GM19467 (cell line): Measurements from ENCODE around the gene CNST.
"Not testable (repeated sequence)": the region's sequence is repeated elsewhere in the genome, so short reads cannot be mapped to it uniquely, and the experiment has no call there.

ENCODE experiments used
- ATAC-seq: cut with Tn5 transposase; IDR thresholded peaks from one replicate; pipeline ENCODE4 v1.9.1; 2021; ENCODE audit warnings: mild to moderate bottlenecking, moderate library complexity; ENCODE audit not compliant: unreplicated experiment

Gene CNST

DNA sequence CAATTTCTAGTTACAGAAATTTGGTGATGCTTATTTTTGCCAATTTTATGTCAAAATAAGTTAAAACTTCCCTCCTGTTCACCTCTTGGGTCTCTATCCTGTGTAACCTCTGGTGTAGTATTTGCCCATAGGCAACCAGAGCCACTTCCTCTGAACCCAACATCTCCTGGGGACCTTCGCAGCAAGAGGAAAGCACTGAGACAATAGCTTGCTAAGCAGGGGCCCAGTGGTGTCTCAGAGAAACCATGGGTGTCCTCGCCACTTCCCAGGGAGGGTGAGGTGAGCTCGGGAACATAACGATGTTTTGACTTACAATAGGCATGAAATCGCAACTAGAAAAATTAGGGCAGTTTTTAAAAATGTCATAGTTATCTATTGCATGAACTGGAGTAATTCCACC is 101.5 kb downstream of the CNST start:
- no peak for ATAC-seq

DNA sequence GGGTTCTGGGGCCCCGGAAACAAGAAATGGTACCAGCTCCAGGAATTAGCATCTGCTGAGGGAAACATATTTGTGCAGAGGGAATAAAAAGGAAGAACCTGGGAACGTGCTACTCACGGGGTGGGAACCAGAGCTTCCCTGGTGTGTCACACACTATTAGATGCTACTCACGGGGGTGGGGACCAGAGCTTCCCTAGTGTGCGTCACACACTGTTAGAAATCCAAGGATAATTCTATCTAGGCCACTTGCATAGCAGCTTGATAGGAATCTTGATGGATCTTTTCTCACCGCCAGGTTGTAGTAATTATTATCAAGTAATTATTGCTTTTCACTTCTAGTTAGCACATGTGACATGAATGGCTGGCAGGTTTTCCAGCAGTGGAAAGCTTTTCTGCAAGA is 103.4 kb downstream of the CNST start:
- ATAC-seq: no peak

DNA sequence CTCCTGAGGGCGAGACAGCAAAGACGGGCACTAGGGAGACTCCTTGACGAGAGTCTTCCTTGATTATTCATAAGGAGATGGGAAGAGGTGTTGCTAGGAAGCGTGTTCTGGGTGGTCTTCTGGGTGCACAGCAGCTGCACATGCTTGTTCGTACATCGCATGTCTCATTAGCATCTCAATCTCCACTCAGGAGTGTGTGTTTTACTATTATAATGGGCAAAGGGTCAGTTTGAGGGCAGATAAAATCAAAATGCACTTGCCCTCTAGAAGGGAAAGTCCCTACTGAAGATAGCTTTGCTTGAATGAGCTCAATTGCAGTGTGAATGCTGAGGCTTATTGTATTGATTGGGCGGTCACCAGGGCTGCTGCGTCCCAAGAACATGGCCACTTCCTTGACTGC is 107.8 kb downstream of the CNST start:
- no peak for ATAC-seq

DNA sequence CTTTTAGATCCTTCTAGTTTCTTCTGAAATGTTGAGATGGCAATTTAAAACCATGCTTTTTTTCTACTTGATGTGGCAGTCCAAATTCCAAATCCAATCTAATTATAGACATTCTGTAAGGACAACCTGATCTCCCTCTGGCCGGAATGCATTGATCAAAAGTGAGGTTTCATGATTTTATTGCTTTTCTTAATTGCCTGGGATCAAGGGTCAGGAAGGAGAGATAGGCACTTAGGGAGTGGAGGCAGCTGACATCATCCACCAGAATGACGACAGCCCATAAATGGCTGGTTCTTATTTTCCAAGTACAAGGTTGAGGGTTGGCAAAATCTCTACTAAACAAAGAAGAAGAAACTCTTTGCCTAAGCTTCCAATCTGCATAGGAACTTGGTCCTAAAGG is 111.6 kb downstream of the CNST start:
- ATAC-seq: no peak

DNA sequence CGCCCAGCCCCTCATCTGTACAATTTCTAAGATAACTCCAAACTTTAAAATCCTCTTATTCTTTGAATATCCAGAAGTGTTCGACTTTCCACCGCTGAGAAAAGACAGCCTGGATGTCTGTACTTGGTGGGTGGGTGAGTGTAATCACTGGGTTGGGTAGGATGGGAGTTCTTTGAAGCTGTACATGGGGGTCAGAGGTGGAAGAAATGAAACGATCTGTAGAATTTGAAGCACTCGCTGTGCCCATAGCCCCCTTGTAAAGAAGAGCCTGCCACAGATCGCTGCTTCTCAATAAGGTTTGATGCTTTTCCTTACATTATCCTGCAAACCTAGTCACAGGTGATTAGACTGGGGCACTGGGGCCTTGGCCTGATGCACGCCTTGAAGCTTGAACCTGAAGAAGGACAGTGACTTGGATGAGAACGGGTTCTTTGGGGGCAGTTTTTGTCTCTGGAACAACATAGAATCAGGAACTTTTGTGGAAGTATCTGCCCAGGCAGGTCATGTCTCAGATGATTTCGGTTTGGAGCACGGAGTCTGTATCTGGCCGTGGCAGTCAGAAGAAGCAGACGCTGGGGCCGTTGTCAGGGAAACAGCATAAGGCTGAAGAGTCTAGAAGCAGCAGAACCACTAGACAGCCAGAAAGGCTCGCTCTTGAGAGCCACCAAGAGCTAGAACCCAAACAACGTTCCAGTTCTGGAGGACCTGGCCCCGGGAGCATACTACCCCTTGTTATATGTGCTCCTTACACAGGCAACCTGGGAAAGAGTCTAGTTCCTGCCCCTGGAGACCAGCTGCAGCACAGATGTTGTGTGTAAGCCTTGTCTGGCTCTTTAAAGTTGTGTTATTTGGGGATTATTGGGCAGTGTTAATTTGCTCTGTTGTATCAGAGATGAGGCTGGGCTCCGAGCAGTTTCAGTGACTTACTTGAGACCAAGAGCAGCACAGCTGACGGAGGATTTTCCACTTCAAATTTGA is 112.8 kb downstream of the CNST start:
- ATAC-seq: no peak

DNA sequence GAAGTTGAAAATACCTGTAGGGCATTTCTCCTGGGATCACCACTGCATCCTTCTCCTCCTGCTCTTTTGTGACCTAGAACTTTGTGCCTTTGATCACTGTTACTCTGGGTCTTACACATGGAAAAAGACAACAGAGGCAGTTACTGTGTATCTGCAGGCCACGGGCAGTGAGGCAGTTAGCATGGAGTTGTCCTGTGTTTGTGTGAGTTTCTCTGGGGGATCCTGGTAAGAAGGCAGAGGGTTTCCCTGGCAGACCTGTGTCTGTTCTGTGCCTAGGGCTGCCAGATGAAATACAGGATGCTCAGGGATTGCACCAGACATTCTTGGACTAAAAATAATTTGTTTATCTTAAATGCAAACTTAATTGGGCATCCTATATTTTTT is 113.5 kb downstream of the CNST start:
- ATAC-seq: no peak

DNA sequence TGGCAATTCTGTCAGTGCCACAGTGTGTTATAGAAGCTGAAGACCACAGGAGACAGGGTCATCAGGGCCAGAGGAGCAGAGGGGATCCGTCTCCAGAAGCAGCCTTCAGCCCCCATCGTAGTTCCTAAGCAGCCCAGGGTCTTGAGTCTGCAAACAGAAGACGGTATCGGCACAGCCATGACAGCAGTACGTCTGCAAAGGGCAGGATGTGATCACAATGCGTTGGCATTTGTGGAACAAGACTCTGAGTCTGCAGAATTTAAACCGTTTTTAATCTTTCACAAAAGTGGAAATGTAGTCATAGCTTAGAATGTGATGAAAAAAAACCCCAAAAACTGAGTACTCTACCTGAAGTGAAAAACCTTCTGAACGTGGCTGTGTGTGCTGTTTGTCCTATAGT is 113.9 kb downstream of the CNST start:
- ATAC-seq: no peak

DNA sequence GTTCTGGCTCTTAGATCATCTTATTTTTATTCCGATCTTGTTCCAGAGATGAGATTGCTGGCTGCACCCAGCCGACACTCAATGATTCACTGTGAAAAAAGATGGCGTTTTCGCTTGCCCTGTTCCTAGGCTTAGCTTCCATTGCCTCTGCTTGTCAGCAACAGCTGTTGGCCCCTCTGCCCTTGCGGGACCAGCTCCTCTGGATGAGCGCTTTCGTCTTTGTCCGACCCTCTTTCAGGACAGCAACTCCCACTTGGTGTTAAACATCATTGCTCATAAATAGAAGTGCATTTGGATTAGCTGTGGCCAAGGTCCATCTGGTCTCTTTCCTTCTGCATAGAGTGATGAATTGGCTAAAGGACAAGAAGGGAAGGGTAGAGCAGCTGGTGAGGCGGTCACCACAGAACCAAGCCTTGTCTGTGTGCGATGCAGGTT is 114.5 kb downstream of the CNST start:
- no peak for ATAC-seq

DNA sequence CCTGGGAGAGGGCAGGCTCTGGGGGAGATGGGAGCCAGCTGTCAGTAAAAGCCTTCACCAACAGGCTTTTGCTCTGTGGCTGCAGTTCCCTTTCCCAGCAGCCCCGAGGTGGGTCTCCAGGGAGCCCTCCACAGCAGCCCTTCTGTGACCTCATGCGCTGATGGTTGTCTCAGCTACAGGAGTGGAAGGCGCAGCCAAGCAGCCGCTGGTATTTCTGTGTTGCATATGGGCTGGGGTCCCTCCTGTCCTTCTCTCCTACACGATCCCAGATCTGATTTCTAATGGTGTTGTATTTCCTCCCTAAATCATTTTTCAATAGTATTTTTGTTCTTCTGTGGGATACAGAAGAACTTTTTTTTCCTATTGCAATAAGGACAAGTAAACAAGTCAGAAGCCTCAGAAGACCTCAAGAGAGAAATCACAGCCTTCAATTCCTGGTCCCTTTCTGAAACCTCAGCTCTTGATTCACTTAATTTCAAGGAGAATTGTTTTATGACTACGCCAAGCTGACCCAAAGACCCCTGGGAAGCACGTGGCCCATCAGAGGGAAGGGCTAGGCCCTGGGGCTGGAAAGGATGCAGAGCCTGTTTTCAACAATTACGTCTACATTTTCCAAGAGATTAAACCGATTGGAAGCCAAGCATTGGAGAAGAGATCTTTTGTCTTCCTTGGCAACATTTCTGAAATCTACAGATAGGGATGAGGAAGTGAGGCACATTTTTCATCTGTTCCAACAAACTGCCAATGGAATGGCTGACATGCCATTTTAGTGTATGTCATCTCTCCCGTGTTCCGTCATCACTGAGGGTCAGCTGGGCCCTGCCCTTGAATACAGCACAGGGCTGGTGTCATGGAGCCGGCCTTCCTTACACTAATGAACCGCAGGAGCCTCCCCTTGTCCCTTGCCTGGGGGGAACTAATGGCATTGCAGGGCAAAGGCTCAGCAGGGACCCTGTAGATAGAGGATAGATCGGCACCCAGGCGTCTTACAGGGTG is 115.9 kb downstream of the CNST start:
- ATAC-seq: no peak

DNA sequence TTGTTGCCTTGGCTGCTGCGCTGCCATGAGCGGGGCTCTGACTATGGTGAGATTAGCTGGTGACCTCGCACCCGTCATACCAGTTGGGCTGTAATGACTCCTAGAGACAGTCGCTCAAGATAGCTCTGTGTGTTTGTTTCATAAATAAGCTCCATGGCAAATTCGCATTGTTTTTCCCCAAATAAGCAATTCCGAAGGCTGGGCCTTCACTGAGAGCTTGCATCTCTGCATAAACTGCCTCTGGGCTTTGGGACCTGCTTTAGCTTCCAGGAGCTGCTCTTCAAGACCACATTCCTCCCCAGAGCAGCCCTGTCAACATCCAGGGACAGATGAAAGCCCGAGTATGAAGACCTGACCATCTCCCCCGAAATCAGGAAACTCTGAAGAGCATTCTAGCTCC is 117.3 kb downstream of the CNST start:
- no peak for ATAC-seq

DNA sequence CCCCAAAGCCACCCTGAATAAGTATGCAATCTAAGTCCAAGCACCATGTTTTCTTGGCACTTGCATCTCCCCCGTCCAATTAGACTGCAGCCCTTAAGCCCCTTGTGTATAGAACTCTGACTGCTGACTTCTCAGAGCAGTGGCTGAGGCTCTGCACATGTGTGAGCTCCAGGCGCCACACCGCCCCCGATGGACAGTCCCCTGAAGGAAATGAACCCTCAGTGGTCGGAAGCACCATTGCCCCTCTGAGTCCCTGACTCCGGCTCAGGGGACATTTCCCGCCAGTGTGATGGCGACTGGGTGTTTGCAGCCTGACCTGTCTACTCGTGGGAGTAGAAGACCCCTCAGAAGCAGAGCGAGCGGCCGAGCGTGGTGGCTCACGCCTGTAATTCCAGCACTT is 120.7 kb downstream of the CNST start:
- no peak for ATAC-seq

DNA sequence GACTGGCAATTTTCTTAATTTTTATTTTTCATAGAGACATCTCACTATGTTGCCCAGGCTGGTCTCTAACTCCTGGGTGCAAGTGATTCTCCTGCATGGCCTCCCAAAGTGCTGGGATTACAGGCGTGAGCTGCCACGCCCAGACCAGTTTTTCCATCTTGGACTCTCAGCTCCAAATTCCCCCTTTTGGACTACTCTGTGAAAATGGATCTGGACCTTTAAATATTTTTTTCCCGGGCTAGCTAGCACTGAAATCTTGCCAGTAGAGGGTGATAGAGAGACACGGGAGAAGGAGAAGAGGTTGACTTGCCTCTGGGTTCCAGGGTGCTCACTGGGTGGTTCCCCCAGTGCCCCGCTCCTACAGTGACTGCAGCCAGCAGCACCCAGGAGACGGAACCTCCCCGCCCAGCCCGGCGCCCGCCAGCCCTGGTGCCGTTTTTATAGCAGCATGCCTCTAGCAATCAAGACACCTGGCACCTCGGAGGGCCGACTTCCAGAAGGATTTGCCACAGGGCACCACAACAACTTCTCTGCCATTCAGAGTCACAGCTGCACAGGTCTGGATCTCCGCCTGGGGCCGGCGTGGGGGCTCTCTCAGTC is 123.3 kb downstream of the CNST start:
- peak; percentile 97 for ATAC-seq

DNA sequence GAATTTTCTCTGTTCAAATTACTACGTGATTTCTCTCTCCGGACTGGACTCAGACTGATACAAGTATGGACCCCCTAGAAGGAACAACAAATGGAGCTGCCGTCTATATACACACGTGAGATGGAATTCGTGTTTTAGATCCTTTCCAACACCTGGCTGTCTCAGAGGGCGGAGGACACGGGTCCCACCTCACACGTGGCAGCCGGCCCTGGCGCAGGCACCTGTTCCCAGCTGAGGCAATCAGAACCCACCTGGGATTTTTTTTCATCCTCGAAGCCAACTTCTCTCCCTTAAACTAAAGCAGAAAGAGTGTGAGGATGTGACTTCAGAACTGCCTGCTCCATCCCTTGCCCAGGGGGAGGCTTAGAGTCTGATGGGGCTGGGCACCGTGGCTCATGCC is 123.8 kb downstream of the CNST start:
- no peak for ATAC-seq

DNA sequence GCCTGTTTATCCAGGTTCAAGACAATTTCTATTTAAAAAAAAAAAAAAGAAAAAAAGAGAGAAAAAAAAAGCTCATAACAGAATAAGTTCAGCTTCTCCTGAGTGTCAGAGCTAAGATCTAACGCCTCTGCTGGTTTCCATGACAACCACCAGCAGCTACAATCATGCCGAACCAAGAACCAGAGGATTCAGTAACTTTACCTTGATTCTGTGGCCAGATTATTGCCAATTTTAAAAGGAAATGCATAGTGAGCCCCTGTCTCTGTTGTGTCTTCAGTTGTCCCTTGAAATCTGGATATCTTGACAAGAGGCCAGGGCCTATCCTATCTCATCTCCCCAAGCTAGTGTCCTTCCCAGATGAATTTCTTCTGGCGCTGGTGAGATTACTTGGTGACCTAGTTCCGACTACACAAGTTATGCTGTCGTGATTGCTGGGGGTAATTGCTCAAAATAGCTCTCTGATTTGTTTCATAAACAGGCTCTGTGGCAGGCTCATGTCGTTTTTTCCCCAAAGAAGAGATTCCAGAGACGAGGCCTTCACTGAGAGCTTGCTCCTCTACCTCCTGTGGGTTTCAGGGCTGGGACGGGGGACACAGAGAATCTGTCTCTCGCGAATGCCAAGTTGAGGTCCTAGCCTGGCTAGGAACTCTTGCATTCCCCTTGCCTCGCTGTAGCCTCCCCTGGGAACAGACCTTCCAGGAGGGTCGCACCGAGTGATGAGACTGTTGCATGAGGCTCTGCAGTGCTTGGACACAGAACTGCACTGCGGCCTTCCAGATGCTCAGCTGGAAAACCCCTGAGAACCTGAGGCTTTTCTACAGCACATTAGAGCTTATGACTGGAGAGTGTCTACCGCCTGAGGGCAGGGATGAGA is 125.6 kb downstream of the CNST start:
- no peak for ATAC-seq

DNA sequence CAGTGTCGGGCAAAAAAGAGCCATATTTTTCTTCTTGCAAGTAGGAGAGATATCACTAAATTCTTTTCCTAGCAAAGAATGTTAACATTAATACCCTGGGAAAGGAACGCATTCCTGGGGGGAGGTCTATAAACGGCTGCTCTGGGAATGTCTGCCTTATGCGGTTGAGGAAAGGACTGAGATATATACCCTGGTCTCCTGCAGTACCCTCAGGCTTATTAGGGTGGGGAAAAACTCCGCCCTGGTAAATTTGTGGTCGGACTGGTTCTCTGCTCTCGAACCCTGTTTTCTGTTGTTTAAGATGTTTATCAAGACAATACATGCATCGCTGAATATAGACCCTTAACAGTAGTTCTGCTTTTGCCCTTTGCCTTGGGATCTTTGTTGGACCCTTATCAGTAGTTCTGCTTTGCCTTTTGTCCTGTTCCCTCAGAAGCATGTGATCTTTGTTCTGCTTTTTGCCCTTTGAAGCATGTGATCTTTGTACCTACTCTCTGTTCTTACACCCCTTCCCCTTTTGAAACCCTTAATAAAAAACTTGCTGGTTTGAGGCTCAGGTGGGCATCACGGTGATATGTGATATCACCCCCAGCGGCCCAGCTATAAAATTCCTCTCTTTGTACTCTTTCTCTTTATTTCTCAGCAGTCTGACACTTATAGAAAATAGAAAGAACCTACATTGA is 128.1 kb downstream of the CNST start:
- ATAC-seq: not testable (repeated sequence)

DNA sequence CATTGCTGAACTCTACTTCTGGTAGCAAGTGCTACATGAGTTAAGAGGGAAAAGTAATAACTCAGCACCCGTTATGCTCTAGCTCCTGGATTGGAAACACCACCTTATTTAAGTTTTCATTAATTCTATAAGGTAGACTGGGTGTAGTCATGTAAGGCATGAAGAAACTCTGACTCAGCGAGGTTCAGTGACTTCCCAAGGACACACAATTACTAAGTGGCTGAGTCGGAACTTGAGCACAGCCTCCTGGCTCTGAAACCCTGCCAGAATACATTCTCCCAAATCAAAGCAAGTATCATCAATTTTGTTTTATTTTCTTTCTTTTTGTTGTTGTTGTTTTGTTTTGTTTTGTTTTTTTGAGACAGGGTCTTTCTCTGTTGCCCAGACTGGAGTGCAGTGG is 128.9 kb downstream of the CNST start:
- no peak for ATAC-seq

DNA sequence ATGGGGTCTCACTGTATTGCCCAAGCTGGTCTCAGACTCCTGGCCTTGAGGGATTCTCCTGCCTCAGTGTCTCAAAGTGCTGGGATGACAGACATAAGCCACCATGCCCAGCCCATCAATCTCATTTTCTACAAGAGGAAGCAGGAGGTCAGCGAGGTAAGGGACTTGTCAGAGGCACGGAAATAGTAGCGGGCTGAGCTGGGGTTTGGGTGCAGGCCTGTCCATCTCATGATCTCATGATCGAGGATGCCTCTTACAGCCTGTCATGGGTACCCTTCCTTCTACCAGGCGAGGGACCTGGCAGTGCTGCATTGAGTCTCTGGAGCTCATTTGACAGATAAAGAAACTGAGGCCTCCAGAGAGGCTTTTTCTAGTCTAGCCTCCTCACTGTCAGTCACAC is 129.4 kb downstream of the CNST start:
- ATAC-seq: no peak

DNA sequence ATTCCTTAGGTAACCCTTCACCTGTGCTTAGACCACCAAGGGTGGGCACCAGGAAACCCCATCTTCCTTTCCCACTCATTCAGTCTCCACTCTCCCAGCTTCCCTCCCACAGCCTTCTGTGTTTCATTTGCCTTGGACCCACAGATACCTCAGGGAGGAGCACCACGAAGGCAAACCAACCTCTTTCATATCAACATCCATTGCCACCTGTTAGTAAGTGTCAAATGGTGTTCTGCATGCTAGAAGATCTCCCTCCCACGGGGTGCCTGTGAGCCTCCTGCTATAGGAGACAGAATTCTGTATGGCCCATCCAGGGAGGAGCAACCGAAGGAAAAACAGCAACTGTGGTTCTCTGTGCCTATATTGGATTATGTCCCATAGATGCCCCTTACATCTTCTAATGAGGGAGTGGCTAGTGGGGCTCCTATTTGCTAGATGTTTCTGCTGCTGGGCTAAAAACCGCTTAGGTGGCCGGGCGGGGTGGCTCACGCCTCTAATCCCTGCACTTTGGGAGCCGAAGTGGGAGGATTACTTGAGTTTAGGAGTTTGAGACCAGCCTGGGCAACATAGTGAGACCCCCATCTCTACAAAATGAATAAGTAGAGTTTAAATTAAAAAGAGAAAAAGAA is 132.3 kb downstream of the CNST start:
- no peak for ATAC-seq

DNA sequence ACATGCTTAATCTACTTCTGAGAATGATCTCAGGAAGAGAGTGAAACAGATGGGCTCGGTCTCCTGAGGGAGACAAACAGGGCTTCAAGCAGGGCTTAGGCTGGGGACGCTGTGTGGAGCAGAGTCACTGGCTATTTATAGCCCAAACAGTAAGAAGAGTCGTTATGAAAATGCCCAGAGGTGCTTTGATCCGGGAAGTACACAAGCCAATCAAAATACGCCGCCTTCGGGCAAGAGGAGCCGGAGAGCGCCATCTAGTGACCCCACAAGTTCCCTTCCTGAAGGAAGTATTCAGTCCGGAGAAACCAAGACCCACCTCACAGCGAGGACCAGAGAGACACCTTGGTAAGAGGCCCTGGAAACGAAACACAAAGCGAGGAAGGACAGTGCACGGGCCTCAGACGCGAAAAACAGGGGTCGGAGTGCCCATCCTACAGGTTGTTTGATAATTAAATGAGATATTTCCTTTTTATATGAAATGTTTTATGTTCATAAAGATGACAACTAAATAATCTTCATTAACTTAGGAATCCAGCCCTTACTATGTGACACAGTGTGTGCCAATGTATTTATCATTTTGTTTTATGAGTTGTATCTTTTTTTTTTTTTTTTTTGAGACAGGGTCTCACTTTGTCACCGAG is 133.0 kb downstream of the CNST start:
- ATAC-seq: peak; percentile 99
